ENCODE results near the gene GNAS. TPM values are rescaled to one million over a fixed set of nuclear protein-coding genes. Genes with fewer than 3 reads are reported as not detected.

Gene GNAS
- total and polyA plus RNA-seq, 9 of the 15 experiments (the other 6 are each of a cell fraction or from before 2014, with no cell fraction given): 128 to 648 (median 266) TPM

- no peak for TF ChIP-seq KLF6 (CRISPR knock-in tag; IDR thresholded peaks at IDR 0.05; ENCODE audit: borderline replicate concordance)
- TF ChIP-seq SAFB (IDR thresholded peaks at IDR 0.05; ENCODE audit: borderline replicate concordance, low read depth, low read length): 0 out of 2 replicates have a peak, but pooled peaks have one; percentile 27
- TF ChIP-seq POLR2A (conservative IDR thresholded peaks at IDR 0.05): 0 out of 2 replicates have a peak, but pooled peaks have one; percentile 45
- peak; percentile 64 for TF ChIP-seq RBFOX2 (IDR thresholded peaks at IDR 0.05; ENCODE audit: low read depth, low read length)
- TF ChIP-seq E2F5 (CRISPR knock-in tag; IDR thresholded peaks at IDR 0.05): no peak
- TF ChIP-seq HNRNPL (IDR thresholded peaks at IDR 0.05; ENCODE audit: low read depth, low read length): peak; percentile 49; the same call in 1 of the 2 replicates
- TF ChIP-seq CREM (IDR thresholded peaks at IDR 0.05; ENCODE audit: low read depth): 0 out of 2 replicates have a peak, but pooled peaks have one; percentile 2
- no peak for TF ChIP-seq CEBPZ (IDR thresholded peaks at IDR 0.05; ENCODE audit: borderline replicate concordance, low read depth, low read length)
- TF ChIP-seq ZBTB33 (CRISPR knock-in tag; IDR thresholded peaks at IDR 0.05): no peak
- TF ChIP-seq ZBTB34 (CRISPR knock-in tag; IDR thresholded peaks at IDR 0.05): no peak
- TF ChIP-seq ZNF740 (CRISPR knock-in tag; IDR thresholded peaks at IDR 0.05): peak; percentile 35; the same call in 1 of the 2 replicates
- TF ChIP-seq ZNF740 (tag; IDR thresholded peaks at IDR 0.05): no peak
- no peak for TF ChIP-seq JUN (IDR thresholded peaks at IDR 0.05; ENCODE audit: borderline replicate concordance, low read depth, low read length)
- TF ChIP-seq JUN (CRISPR knock-in tag; IDR thresholded peaks at IDR 0.05; ENCODE audit: borderline replicate concordance): no peak
- no peak for TF ChIP-seq RBM17 (IDR thresholded peaks at IDR 0.05; ENCODE audit: borderline replicate concordance, low read depth, low read length)
- TF ChIP-seq ATF1 (CRISPR knock-in tag; IDR thresholded peaks at IDR 0.05): no peak
- TF ChIP-seq ATF1 (tag; IDR thresholded peaks at IDR 0.05): 0 out of 2 replicates have a peak, but pooled peaks have one; percentile 33
- no peak for TF ChIP-seq ELF1 (tag; IDR thresholded peaks at IDR 0.05)
- TF ChIP-seq NFYB (IDR thresholded peaks at IDR 0.05; ENCODE audit: extremely low read depth, insufficient read length): no peak
- TF ChIP-seq ZNF282 (CRISPR knock-in tag; IDR thresholded peaks at IDR 0.05): no peak
- TF ChIP-seq TCF7 (IDR thresholded peaks at IDR 0.05; ENCODE audit: borderline replicate concordance): no peak
These were observed 38.1 kb downstream of the GNAS start (continued) for GRCh38 chr20:58890518-58891085.
